IMR-90 (cell line): ENCODE data around the gene MDM2.

Experiments
- BHLHE40 ChIP-seq: fragments of 150-350 bp; IDR thresholded peaks from 2 replicates; pipeline ENCODE4 v1.6.1; 2016; ENCODE audit warnings: mild to moderate bottlenecking, low read depth, low read length
- CEBPB ChIP-seq: IDR thresholded peaks from 2 replicates; pipeline ENCODE4 v1.6.1; 2012; ENCODE audit warnings: low read depth, low read length, improper control_type of control experiment
- ELK1 ChIP-seq: fragments of 150-350 bp; IDR thresholded peaks from 2 replicates; pipeline ENCODE4 v1.6.1; 2016; ENCODE audit warnings: low read depth, mild to moderate bottlenecking, low read length, moderate library complexity, borderline replicate concordance
- POLR2A ChIP-seq: IDR thresholded peaks from 2 replicates; pipeline ENCODE4 v1.6.1; 2012; ENCODE audit warnings: mild to moderate bottlenecking, low read depth, low read length
- RAD21 ChIP-seq: IDR thresholded peaks from 2 replicates; pipeline ENCODE4 v1.6.1; 2012; ENCODE audit warnings: low read length, improper control_type of control experiment
- TF ChIP-seq, protein P1 (sequence below): conservative IDR thresholded peaks from 2 replicates; pipeline ENCODE4 v1.5.1; 2012; ENCODE audit warnings: mild to moderate bottlenecking, low read depth, low read length, improper control_type of control experiment

DNA sequence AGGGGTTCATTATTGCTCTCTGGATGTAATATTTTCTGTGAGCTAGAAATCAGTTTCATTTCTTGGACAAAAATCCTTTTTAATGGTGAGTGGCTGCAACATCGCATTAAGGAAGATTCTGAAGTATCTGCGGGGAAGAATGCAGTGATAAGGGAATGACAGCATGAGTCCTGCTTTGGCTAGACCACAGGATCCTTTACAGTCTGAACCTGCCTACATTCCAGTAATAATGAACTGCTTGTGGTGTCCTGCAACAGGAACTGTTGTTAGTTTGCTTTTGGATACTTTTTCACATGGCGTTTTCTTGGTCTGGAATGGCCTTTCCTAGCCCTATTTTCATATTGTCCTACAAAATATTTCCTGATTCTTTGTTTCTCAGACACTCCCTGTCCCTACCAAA, 15.7 kb downstream of the MDM2 start:
- TF ChIP-seq POLR2A (no peak), RAD21 (no peak), BHLHE40 (no peak), CEBPB (no peak), ELK1 (no peak)
- TF ChIP-seq, protein P1, sequence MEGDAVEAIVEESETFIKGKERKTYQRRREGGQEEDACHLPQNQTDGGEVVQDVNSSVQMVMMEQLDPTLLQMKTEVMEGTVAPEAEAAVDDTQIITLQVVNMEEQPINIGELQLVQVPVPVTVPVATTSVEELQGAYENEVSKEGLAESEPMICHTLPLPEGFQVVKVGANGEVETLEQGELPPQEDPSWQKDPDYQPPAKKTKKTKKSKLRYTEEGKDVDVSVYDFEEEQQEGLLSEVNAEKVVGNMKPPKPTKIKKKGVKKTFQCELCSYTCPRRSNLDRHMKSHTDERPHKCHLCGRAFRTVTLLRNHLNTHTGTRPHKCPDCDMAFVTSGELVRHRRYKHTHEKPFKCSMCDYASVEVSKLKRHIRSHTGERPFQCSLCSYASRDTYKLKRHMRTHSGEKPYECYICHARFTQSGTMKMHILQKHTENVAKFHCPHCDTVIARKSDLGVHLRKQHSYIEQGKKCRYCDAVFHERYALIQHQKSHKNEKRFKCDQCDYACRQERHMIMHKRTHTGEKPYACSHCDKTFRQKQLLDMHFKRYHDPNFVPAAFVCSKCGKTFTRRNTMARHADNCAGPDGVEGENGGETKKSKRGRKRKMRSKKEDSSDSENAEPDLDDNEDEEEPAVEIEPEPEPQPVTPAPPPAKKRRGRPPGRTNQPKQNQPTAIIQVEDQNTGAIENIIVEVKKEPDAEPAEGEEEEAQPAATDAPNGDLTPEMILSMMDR, result no peak
